ENCODE results near the gene WNT11. TPM values are rescaled to one million over a fixed set of nuclear protein-coding genes. Genes with fewer than 3 reads are reported as not detected.

WNT11 gene
- polyA plus RNA-seq, 1 donor (not counting 4 experiments of a cell fraction or from before 2014, with no cell fraction given) = not detected

DNA sequence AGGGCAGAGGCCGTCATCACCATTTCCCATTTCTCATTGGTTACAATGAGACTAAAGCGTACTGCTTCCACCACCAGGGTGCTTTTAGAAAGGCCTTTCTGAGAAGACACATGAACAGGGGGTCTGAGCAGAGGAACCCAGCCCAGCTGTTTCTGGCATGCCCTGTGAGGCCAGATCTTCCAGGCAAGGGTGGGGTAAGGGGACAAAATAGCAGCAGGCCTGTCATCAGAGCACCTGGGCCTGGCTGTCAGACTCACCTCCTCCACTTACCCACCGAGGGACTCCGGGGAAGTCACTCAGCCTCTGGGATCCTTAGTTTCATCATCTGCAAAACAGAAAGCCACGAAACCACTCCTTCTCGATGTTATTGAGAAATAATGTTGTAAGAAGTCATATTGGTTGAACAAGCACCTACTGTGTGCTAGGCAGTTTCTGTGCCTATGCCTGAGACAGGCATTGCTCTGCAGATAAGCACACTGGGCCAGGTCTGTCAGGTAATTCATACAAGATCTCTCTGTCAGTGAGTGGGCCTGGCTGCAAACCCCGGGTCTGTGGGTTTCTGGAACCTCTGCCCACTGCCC, 8.8 kb upstream of the WNT11 start:
- no peaks in the 10 kb centered on the region for H3K9me1 ChIP-seq (ENCODE audit: control insufficient read depth, extremely low read depth, insufficient read depth, low read length)
- no peak for FAIRE-seq
- H3K4me2 ChIP-seq (ENCODE audit: control insufficient read depth, extremely low read depth, insufficient read depth, low read depth, low read length) = no peak overlapping the region
- no peak overlapping the region for H3K4me3 ChIP-seq (ENCODE audit: control insufficient read depth in 2 of 3, extremely low read depth in 1 of 3, insufficient read depth in 2 of 3, low read depth in 1 of 3, low read length in 3 of 3)
- H3K27ac ChIP-seq (ENCODE audit: control insufficient read depth, insufficient read depth, low read length) = no peak overlapping the region
- no peaks in the 10 kb centered on the region for H3K36me3 ChIP-seq (ENCODE audit: control insufficient read depth in 2 of 2, extremely low read depth in 1 of 2, insufficient read depth in 2 of 2, low read length in 2 of 2)
- no peak for DNase-seq (ENCODE audit: low read depth, low spot score)
- H3K4me1 ChIP-seq (ENCODE audit: control insufficient read depth, extremely low read depth, insufficient read depth, low read length) = peaks cover 3% of the 10 kb centered on the region
- no peak overlapping the region for H3K9ac ChIP-seq (ENCODE audit: control insufficient read depth, extremely low read depth, insufficient read depth, low read length)
- H3K79me2 ChIP-seq (ENCODE audit: control insufficient read depth, insufficient read depth, low read length) = no peaks in the 10 kb centered on the region
- dilution Hi-C loops (cut with MboI; ENCODE audit: extremely low pct_ligation_motif_present, low sequenced_read_pairs) = no loop called here
- peaks cover 38% of the 10 kb centered on the region for H3K27me3 ChIP-seq (ENCODE audit: control insufficient read depth, extremely low read depth, insufficient read depth, low read length)
- H4K20me1 ChIP-seq (ENCODE audit: control insufficient read depth, extremely low read depth, insufficient read depth, low read length) = no peaks in the 10 kb centered on the region
- no peak for TF ChIP-seq EZH2 (IDR thresholded peaks at IDR 0.05; ENCODE audit: low read length)
- TF ChIP-seq, protein P1, sequence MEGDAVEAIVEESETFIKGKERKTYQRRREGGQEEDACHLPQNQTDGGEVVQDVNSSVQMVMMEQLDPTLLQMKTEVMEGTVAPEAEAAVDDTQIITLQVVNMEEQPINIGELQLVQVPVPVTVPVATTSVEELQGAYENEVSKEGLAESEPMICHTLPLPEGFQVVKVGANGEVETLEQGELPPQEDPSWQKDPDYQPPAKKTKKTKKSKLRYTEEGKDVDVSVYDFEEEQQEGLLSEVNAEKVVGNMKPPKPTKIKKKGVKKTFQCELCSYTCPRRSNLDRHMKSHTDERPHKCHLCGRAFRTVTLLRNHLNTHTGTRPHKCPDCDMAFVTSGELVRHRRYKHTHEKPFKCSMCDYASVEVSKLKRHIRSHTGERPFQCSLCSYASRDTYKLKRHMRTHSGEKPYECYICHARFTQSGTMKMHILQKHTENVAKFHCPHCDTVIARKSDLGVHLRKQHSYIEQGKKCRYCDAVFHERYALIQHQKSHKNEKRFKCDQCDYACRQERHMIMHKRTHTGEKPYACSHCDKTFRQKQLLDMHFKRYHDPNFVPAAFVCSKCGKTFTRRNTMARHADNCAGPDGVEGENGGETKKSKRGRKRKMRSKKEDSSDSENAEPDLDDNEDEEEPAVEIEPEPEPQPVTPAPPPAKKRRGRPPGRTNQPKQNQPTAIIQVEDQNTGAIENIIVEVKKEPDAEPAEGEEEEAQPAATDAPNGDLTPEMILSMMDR (optimal IDR thresholded peaks at IDR 0.05 in 1 of 3, IDR thresholded peaks at IDR 0.05 in 1 of 3, conservative IDR thresholded peaks at IDR 0.05 in 1 of 3; ENCODE audit: extremely low read depth in 1 of 3, insufficient read depth in 2 of 3, low read length in 3 of 3) = no peak
- H2AFZ ChIP-seq (ENCODE audit: control insufficient read depth, low read length) = no peak overlapping the region
- H3K9me3 ChIP-seq (ENCODE audit: control insufficient read depth, low read depth, low read length) = no peaks in the 10 kb centered on the region

DNA sequence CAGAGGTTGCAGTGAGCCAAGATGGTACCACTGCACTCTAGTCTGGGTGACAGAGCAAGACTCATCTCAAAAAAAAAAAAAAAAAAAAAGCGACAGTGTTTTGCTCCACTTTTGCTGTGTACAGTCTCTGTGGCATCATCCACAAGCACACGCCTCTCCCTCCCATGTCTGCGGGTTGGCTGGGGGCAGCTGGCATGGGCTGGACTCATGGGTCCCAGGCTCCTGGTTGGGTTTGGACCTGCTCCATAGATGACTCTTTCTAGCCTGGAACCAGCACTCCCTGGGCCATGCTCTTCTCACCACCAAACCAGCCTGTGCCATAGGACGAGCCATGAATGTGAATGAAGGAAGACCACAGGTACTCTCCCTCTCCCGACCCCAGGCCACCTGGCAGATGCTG, 7.9 kb upstream of the WNT11 start:
- no peaks in the 10 kb centered on the region for H3K79me2 ChIP-seq (ENCODE audit: control insufficient read depth, insufficient read depth, low read length)
- H3K4me1 ChIP-seq (ENCODE audit: control insufficient read depth, extremely low read depth, insufficient read depth, low read length) = peaks cover 7% of the 10 kb centered on the region
- peaks cover 47% of the 10 kb centered on the region for H3K27me3 ChIP-seq (ENCODE audit: control insufficient read depth, extremely low read depth, insufficient read depth, low read length)
- H3K4me2 ChIP-seq (ENCODE audit: control insufficient read depth, extremely low read depth, insufficient read depth, low read depth, low read length) = no peak overlapping the region
- H3K9me1 ChIP-seq (ENCODE audit: control insufficient read depth, extremely low read depth, insufficient read depth, low read length) = no peaks in the 10 kb centered on the region
- DNase-seq (ENCODE audit: low read depth, low spot score) = no peak
- dilution Hi-C loops (cut with MboI; ENCODE audit: extremely low pct_ligation_motif_present, low sequenced_read_pairs) = no loop called here
- TF ChIP-seq, protein P1 (optimal IDR thresholded peaks at IDR 0.05 in 1 of 3, IDR thresholded peaks at IDR 0.05 in 1 of 3, conservative IDR thresholded peaks at IDR 0.05 in 1 of 3; ENCODE audit: extremely low read depth in 1 of 3, insufficient read depth in 2 of 3, low read length in 3 of 3) = no peak
- TF ChIP-seq EZH2 (IDR thresholded peaks at IDR 0.05; ENCODE audit: low read length) = no peak
- H3K9ac ChIP-seq (ENCODE audit: control insufficient read depth, extremely low read depth, insufficient read depth, low read length) = no peak overlapping the region
- no peaks in the 10 kb centered on the region for H3K36me3 ChIP-seq (ENCODE audit: control insufficient read depth in 2 of 2, extremely low read depth in 1 of 2, insufficient read depth in 2 of 2, low read length in 2 of 2)
- H4K20me1 ChIP-seq (ENCODE audit: control insufficient read depth, extremely low read depth, insufficient read depth, low read length) = no peaks in the 10 kb centered on the region
- H3K9me3 ChIP-seq (ENCODE audit: control insufficient read depth, low read depth, low read length) = no peaks in the 10 kb centered on the region
- no peak overlapping the region for H3K27ac ChIP-seq (ENCODE audit: control insufficient read depth, insufficient read depth, low read length)
- FAIRE-seq = no peak
- H3K4me3 ChIP-seq (ENCODE audit: control insufficient read depth in 2 of 3, extremely low read depth in 1 of 3, insufficient read depth in 2 of 3, low read depth in 1 of 3, low read length in 3 of 3) = no peak overlapping the region
- H2AFZ ChIP-seq (ENCODE audit: control insufficient read depth, low read length) = no peak overlapping the region

All from keratinocyte (primary cell).